Neural cell (in vitro differentiated cells): ENCODE data around the gene HEG1. TPM values are rescaled to one million over a fixed set of nuclear protein-coding genes. Genes with fewer than 3 reads are reported as not detected.

Source experiments
- H2AFZ ChIP-seq: fragments of 200-600, 300-800 bp; sonication (generic), shearing (Covaris generic); 2 replicates; pipeline ENCODE4 v1.6.0; 2014; ENCODE audit warnings: low read depth, mild to moderate bottlenecking, antibody characterized with exemption, low read length, moderate library complexity
- H3F3A ChIP-seq: fragments of 200-600 bp; shearing (Covaris generic); 2 replicates; pipeline ENCODE4 v1.6.1; 2016; ENCODE audit warnings: mild to moderate bottlenecking, moderate library complexity, mixed read lengths, antibody characterized with exemption, low read length; ENCODE audit not compliant: insufficient read depth, poor library complexity, severe bottlenecking
- H3K27ac ChIP-seq: fragments of 200-600, 300-800 bp; sonication (generic), shearing (Covaris generic); 2 replicates; pipeline ENCODE4 v1.5.1; 2014; ENCODE audit warnings: mild to moderate bottlenecking, low read length, moderate library complexity
- H3K27me3 ChIP-seq: fragments of 300-800, 200-600 bp; sonication (generic), shearing (Covaris generic); 2 replicates; pipeline ENCODE4 v1.6.0; 2014; ENCODE audit warnings: mild to moderate bottlenecking, low read depth, low read length, moderate library complexity; ENCODE audit not compliant: insufficient read depth
- H3K36me3 ChIP-seq: fragments of 300-800, 200-600 bp; sonication (generic), shearing (Covaris generic); 2 replicates; pipeline ENCODE4 v1.5.1; 2014; ENCODE audit warnings: mild to moderate bottlenecking, antibody characterized with exemption, low read length, moderate library complexity; ENCODE audit not compliant: insufficient read depth
- H3K4me2 ChIP-seq: fragments of 300-800, 200-600 bp; sonication (generic), shearing (Covaris generic); 2 replicates; pipeline ENCODE4 v1.6.0; 2014; ENCODE audit warnings: mild to moderate bottlenecking, low read length
- H3K4me3 ChIP-seq: fragments of 300-800, 200-600 bp; sonication (generic), shearing (Covaris generic); 2 replicates; pipeline ENCODE4 v1.5.1; 2014; ENCODE audit warnings: mild to moderate bottlenecking, low read length, moderate library complexity
- H3K79me2 ChIP-seq: fragments of 200-600 bp; shearing (Covaris generic); replicated peaks from 2 replicates; pipeline ENCODE4 v1.6.0; 2014; ENCODE audit warnings: mild to moderate bottlenecking, low read length, moderate library complexity; ENCODE audit not compliant: insufficient read depth
- H3K9ac ChIP-seq: fragments of 300-800, 200-600 bp; sonication (generic), shearing (Covaris generic); 2 replicates; pipeline ENCODE4 v1.6.1; 2016; ENCODE audit warnings: mild to moderate bottlenecking, low read length, mixed read lengths
- H3K9me2 ChIP-seq: fragments of 200-600 bp; shearing (Covaris generic); 2 replicates; pipeline ENCODE4 v1.6.1; 2016; ENCODE audit warnings: mild to moderate bottlenecking, low read length, mixed read lengths; ENCODE audit not compliant: insufficient read depth
- H3K9me3 ChIP-seq: fragments of 200-600, 300-800 bp; sonication (generic), shearing (Covaris generic); 2 replicates; pipeline ENCODE4 v1.6.1; 2016; ENCODE audit warnings: mild to moderate bottlenecking, mixed run types, low read length, moderate library complexity, mixed read lengths
- H4K20me1 ChIP-seq: fragments of 200-600 bp; shearing (Covaris generic); 2 replicates; pipeline ENCODE4 v1.6.1; 2016; ENCODE audit warnings: mild to moderate bottlenecking, mixed run types; ENCODE audit not compliant: insufficient read depth
- CTCF ChIP-seq: fragments of 450-650 bp; IDR thresholded peaks from 2 replicates; pipeline ENCODE4 v1.5.1; 2014; ENCODE audit warnings: antibody characterized with exemption, mild to moderate bottlenecking, moderate library complexity; ENCODE audit not compliant: poor library complexity, severe bottlenecking
- EP300 ChIP-seq: fragments of 450-650 bp; conservative IDR thresholded peaks from 2 replicates; pipeline ENCODE4 v1.6.1; 2014; ENCODE audit warnings: antibody characterized with exemption, mild to moderate bottlenecking, moderate library complexity; ENCODE audit not compliant: poor library complexity, severe bottlenecking
- EZH2 ChIP-seq: fragments of 200-600, 300-800 bp; shearing (Covaris generic), sonication (generic); IDR thresholded peaks from 2 replicates; pipeline ENCODE4 v1.6.1; 2014; ENCODE audit warnings: antibody characterized with exemption, low read length, borderline replicate concordance, mild to moderate bottlenecking; ENCODE audit not compliant: insufficient read depth, poor library complexity, severe bottlenecking
- POLR2AphosphoS5 ChIP-seq: IDR thresholded peaks from 2 replicates; pipeline ENCODE4 v1.6.1; 2012
- RAD21 ChIP-seq: fragments of 450-650 bp; conservative IDR thresholded peaks from 2 replicates; pipeline ENCODE4 v1.6.1; 2014; ENCODE audit warnings: antibody characterized with exemption, mild to moderate bottlenecking, moderate library complexity
- TAF1 ChIP-seq: IDR thresholded peaks from 2 replicates; pipeline ENCODE4 v1.6.1; 2012; ENCODE audit warnings: low read depth
- polyA plus RNA-seq: library from polyadenylated mRNA; depleted of rRNA; stranded (reverse); fragments of >200 nt; gene quantifications from 2 replicates; pipeline ENCODE4 v1.2.3, GENCODE V29; 2014
- TF ChIP-seq, protein P1 (sequence below): IDR thresholded peaks from 2 replicates; pipeline ENCODE4 v1.6.1; 2012; ENCODE audit warnings: borderline replicate concordance

The HEG1 gene
- polyA plus RNA-seq, 1 donor from 2014 or later = 0.48 TPM

GRCh38 chr3:125014570-125015179, 41.1 kb downstream of the HEG1 start:
- H3K36me3 ChIP-seq = no peaks in the 10 kb centered on the region
- no peaks in the 10 kb centered on the region for H3K9me2 ChIP-seq
- no peaks in the 10 kb centered on the region for H3F3A ChIP-seq

DNA sequence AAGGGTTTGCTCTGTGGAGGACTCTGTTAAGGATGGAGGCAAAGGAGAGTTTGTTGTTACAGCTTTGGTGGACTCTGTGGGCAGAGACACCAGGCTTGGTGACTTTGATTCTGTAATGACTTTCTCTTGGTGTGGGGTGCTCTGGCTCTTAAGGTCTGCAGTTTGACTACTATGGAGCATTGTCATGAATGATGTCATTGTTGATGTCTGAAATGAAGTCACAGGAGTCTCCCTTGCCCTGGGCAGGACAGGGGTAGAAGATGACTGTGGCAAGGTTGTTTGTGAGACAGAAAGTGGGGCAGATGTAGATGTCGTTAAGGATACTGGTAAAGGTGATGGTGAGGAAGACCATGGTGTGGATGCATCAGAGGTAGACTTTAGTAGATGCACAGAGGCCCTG, 42.7 kb downstream of the HEG1 start:
- Histone ChIP-seq H2AFZ (no peak overlapping the region), H3K36me3 (no peaks in the 10 kb centered on the region), H4K20me1 (no peaks in the 10 kb centered on the region), H3F3A (no peaks in the 10 kb centered on the region), H3K4me2 (no peak overlapping the region), H3K9ac (no peak overlapping the region), H3K27me3 (no peaks in the 10 kb centered on the region), H3K4me3 (no peak overlapping the region), H3K9me3 (no peaks in the 10 kb centered on the region), H3K79me2 (no peaks in the 10 kb centered on the region), H3K9me2 (no peaks in the 10 kb centered on the region), H3K27ac (no peak overlapping the region)
- no peak for TF ChIP-seq RAD21
- no peak for TF ChIP-seq CTCF
- no peak for TF ChIP-seq POLR2AphosphoS5
- TF ChIP-seq, protein P1, sequence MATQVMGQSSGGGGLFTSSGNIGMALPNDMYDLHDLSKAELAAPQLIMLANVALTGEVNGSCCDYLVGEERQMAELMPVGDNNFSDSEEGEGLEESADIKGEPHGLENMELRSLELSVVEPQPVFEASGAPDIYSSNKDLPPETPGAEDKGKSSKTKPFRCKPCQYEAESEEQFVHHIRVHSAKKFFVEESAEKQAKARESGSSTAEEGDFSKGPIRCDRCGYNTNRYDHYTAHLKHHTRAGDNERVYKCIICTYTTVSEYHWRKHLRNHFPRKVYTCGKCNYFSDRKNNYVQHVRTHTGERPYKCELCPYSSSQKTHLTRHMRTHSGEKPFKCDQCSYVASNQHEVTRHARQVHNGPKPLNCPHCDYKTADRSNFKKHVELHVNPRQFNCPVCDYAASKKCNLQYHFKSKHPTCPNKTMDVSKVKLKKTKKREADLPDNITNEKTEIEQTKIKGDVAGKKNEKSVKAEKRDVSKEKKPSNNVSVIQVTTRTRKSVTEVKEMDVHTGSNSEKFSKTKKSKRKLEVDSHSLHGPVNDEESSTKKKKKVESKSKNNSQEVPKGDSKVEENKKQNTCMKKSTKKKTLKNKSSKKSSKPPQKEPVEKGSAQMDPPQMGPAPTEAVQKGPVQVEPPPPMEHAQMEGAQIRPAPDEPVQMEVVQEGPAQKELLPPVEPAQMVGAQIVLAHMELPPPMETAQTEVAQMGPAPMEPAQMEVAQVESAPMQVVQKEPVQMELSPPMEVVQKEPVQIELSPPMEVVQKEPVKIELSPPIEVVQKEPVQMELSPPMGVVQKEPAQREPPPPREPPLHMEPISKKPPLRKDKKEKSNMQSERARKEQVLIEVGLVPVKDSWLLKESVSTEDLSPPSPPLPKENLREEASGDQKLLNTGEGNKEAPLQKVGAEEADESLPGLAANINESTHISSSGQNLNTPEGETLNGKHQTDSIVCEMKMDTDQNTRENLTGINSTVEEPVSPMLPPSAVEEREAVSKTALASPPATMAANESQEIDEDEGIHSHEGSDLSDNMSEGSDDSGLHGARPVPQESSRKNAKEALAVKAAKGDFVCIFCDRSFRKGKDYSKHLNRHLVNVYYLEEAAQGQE = no peak
- TF ChIP-seq TAF1 = no peak
- no peak for TF ChIP-seq EZH2

More at GRCh38 chr3:125014570-125015179, 41.1 kb downstream of the HEG1 start:
- H4K20me1 ChIP-seq = no peaks in the 10 kb centered on the region
- no peak overlapping the region for H2AFZ ChIP-seq
- H3K9ac ChIP-seq = no peak overlapping the region
- TF ChIP-seq EP300 (no peak), POLR2AphosphoS5 (no peak), TAF1 (no peak)
- TF ChIP-seq, protein P1 = no peak
- H3K4me3 ChIP-seq = no peak overlapping the region
- no peak overlapping the region for H3K27ac ChIP-seq
- no peaks in the 10 kb centered on the region for H3K9me3 ChIP-seq
- H3K79me2 ChIP-seq = no peaks in the 10 kb centered on the region
- no peak overlapping the region for H3K4me2 ChIP-seq
- no peaks in the 10 kb centered on the region for H3K27me3 ChIP-seq
